ENCODE data around the gene TSFM. TPM values are rescaled to one million over a fixed set of nuclear protein-coding genes. Genes with fewer than 3 reads are reported as not detected.

TSFM gene
- total RNA-seq, 2 donors from 2014 or later, result 37.7 to 39.9 TPM

DNA sequence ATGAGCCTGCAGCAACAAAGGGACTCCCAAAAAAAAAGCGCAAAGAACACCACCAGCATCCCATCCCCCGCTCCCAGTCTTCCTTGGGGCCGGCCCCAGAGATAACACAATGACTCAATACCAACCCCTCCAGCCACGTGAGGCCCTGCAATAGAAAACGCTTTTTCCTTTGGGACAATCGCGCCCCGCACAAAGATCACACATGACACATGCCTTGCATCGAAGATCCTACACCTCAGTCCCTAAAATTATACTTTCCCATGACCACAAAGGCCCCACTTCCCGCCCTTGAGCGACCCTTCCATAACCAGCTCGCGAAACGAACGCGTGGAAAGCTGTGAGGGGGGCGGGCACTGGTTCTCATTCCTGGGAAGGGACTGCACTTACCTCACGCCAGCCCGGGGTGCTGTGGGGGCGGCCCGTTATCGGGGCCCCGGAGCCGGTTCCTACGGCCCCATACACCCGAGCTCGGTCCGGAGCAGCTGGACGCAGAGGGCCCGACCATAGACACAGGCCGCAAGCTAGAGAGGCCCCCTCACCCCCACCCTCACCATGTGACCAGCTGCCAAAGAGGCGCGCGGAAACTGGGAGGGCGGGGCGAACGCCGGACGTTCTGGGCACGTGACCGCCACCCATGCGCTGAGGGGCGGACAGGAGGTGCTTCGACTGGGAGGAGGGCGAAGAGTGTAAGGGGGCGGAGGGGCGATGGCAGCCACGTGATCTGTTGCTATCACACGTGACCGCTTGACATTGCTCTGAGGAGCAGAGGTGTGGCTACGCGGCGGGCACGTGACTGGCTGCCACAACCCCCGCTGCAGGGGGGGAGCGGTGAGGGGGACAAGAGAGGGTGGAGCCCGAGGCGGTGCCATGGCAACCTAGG is 30.6 kb upstream of the TSFM start, which contains the start of gene CDK4:
Gene CDK4, minus strand, starts transcription at position 523 of the 880 bp plus-strand sequence. CDS start 593 bp downstream, outside the sequence.
- H3K9ac ChIP-seq (ENCODE audit: extremely low read depth, low read length, poor library complexity, severe bottlenecking), result peak within 1 kb of the TSS; percentile 97
- Mint-ChIP-seq H3K4me1 (peaks cover 37% of the 10 kb centered on the region), H3K36me3 (ENCODE audit: low read depth) (peaks cover 42% of the 10 kb centered on the region), H3K27me3 (ENCODE audit: insufficient read depth) (peaks cover 32% of the 10 kb centered on the region), H3K4me3 (peak within 1 kb of the TSS; percentile 96), H3K27ac (peak within 1 kb of the TSS; percentile 98), H3K9me3 (no peaks in the 10 kb centered on the region)
- H3K4me3 ChIP-seq (ENCODE audit: low read length), result peak within 1 kb of the TSS; percentile 98
- peak within 1 kb of the TSS; percentile 86 for H3K27ac ChIP-seq (ENCODE audit: low read depth, low read length)
- TF ChIP-seq, protein P1, sequence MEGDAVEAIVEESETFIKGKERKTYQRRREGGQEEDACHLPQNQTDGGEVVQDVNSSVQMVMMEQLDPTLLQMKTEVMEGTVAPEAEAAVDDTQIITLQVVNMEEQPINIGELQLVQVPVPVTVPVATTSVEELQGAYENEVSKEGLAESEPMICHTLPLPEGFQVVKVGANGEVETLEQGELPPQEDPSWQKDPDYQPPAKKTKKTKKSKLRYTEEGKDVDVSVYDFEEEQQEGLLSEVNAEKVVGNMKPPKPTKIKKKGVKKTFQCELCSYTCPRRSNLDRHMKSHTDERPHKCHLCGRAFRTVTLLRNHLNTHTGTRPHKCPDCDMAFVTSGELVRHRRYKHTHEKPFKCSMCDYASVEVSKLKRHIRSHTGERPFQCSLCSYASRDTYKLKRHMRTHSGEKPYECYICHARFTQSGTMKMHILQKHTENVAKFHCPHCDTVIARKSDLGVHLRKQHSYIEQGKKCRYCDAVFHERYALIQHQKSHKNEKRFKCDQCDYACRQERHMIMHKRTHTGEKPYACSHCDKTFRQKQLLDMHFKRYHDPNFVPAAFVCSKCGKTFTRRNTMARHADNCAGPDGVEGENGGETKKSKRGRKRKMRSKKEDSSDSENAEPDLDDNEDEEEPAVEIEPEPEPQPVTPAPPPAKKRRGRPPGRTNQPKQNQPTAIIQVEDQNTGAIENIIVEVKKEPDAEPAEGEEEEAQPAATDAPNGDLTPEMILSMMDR (conservative IDR thresholded peaks at IDR 0.05), result no peak
- H3K36me3 ChIP-seq (ENCODE audit: control insufficient read depth, insufficient read depth, low read length), result peaks cover 40% of the 10 kb centered on the region
- 0% methylated on average over 18 to 58 of the region's 58 CpGs for WGBS, 2 experiments (ENCODE audit: insufficient coverage in 1 of 2, insufficient read length in 1 of 2)
- peaks cover 27% of the 10 kb centered on the region for H3K27me3 ChIP-seq (ENCODE audit: control insufficient read depth, insufficient read depth, low read length, poor library complexity, severe bottlenecking)
- peak; percentile 100 for DNase-seq
- H3K4me1 ChIP-seq (ENCODE audit: control insufficient read depth, insufficient read depth, low read length), result peaks cover 5% of the 10 kb centered on the region
- no peaks in the 10 kb centered on the region for H3K9me3 ChIP-seq (ENCODE audit: control insufficient read depth, low read length)

- Mint-ChIP-seq H3K27me3 (ENCODE audit: insufficient read depth) (peaks cover 36% of the 10 kb centered on the region), H3K9me3 (no peaks in the 10 kb centered on the region), H3K4me1 (peaks cover 37% of the 10 kb centered on the region), H3K4me3 (peak overlapping the region; percentile 96), H3K36me3 (ENCODE audit: low read depth) (peaks cover 39% of the 10 kb centered on the region), H3K27ac (peak overlapping the region; percentile 46)
- Histone ChIP-seq H3K9ac (ENCODE audit: extremely low read depth, low read length, poor library complexity, severe bottlenecking) (no peak overlapping the region), H3K4me1 (ENCODE audit: control insufficient read depth, insufficient read depth, low read length) (peaks cover 5% of the 10 kb centered on the region), H3K36me3 (ENCODE audit: control insufficient read depth, insufficient read depth, low read length) (peaks cover 37% of the 10 kb centered on the region), H3K9me3 (ENCODE audit: control insufficient read depth, low read length) (no peaks in the 10 kb centered on the region), H3K27ac (ENCODE audit: low read depth, low read length) (no peak overlapping the region), H3K27me3 (ENCODE audit: control insufficient read depth, insufficient read depth, low read length, poor library complexity, severe bottlenecking) (peaks cover 33% of the 10 kb centered on the region), H3K4me3 (ENCODE audit: low read length) (peak overlapping the region; percentile 76)
- 1 to 17% methylated on average over 1 to 4 of the region's 5 CpGs for WGBS, 2 experiments (ENCODE audit: insufficient coverage in 1 of 2, insufficient read length in 1 of 2)
- TF ChIP-seq, protein P1 (conservative IDR thresholded peaks at IDR 0.05), result no peak
- DNase-seq, result no peak
Observed at GRCh38 chr12:57752668-57753000, 30.0 kb upstream of the TSFM start.

DNA sequence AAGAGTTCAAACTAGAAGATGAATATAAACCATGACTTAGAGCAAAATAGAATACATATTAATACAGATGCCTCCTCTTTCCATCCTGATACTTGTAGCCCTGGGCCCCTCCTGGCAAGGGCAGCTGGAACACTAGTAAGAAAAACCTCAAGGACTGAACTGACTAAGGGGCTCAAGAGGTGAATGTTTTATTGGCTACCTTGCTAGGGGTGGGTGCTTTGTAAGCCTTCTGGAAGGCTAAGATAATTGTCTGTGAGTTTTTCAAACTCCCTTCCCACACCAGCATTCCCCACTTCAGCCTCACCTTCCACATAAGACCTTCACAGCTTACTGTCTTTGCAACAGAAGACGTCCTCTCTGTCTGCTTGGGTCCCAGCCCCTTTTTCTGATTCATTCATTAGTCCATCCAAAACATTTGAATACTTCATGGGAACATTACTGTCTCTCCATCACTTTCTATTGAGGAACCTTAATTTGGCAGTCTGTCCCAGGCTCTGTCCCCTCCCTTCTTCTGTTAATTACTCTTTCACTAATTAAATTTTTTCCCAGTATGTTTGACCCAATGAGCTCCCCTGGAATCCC is 28.7 kb upstream of the TSFM start:
- peak overlapping the region; percentile 86 for H3K4me3 ChIP-seq (ENCODE audit: low read length)
- H3K4me1 ChIP-seq (ENCODE audit: control insufficient read depth, insufficient read depth, low read length), result peaks cover 5% of the 10 kb centered on the region
- Mint-ChIP-seq H3K27ac (peak overlapping the region; percentile 42), H3K27me3 (ENCODE audit: insufficient read depth) (peaks cover 49% of the 10 kb centered on the region), H3K4me3 (peak overlapping the region; percentile 73), H3K4me1 (peaks cover 37% of the 10 kb centered on the region), H3K9me3 (no peaks in the 10 kb centered on the region), H3K36me3 (ENCODE audit: low read depth) (peaks cover 34% of the 10 kb centered on the region)
- no peak for DNase-seq
- no peak overlapping the region for H3K27ac ChIP-seq (ENCODE audit: low read depth, low read length)
- H3K9ac ChIP-seq (ENCODE audit: extremely low read depth, low read length, poor library complexity, severe bottlenecking), result no peak overlapping the region
- H3K36me3 ChIP-seq (ENCODE audit: control insufficient read depth, insufficient read depth, low read length), result peaks cover 29% of the 10 kb centered on the region
- H3K27me3 ChIP-seq (ENCODE audit: control insufficient read depth, insufficient read depth, low read length, poor library complexity, severe bottlenecking), result peaks cover 43% of the 10 kb centered on the region
- TF ChIP-seq, protein P1 (conservative IDR thresholded peaks at IDR 0.05), result no peak
- WGBS, 2 experiments (ENCODE audit: insufficient coverage in 1 of 2, insufficient read length in 1 of 2), result 24 to 29% methylated on average over 1 of the region's 1 CpG
- H3K9me3 ChIP-seq (ENCODE audit: control insufficient read depth, low read length), result no peaks in the 10 kb centered on the region

All from endodermal cell (in vitro differentiated cells).